ENCODE data around the gene CLINT1. TPM values are rescaled to one million over a fixed set of nuclear protein-coding genes. Genes with fewer than 3 reads are reported as not detected.

CLINT1 gene
- total and polyA plus RNA-seq, 9 of the 15 experiments (the other 6 are each of a cell fraction or from before 2014, with no cell fraction given), result 23.6 to 125 (median 71.4) TPM

GRCh38 chr5:157874861-157875260 lies 15.9 kb upstream of the CLINT1 start:
- POLR2A ChIA-PET, result no interaction called here

More at GRCh38 chr5:157874861-157875260, 15.9 kb upstream of the CLINT1 start:
- no peaks in the 10 kb centered on the region for H3K9me1 ChIP-seq (ENCODE audit: control insufficient read depth, insufficient read depth, low read length)
- WGBS (ENCODE audit: insufficient coverage, low coverage, missing lambda C conversion rate), result 17% methylated on average over 5 of the region's 5 CpGs
- peaks cover 3% of the 10 kb centered on the region in 2 experiments; a peak in 1 of 5 replicates for H3K27me3 ChIP-seq (ENCODE audit: control insufficient read depth in 2 of 2, insufficient read depth in 2 of 2, low read length in 2 of 2)
- H3K79me2 ChIP-seq (ENCODE audit: control insufficient read depth, insufficient read depth, low read length), result no peaks in the 10 kb centered on the region
- in situ Hi-C loops (cut with MboI) (no loop called here), intact Hi-C loops (cut with micrococcal nuclease) (no loop called here)
- H3K36me3 ChIP-seq (ENCODE audit: control insufficient read depth, insufficient read depth, low read length), result no peaks in the 10 kb centered on the region
- H2AFZ ChIP-seq (ENCODE audit: low read depth, low read length), result no peak overlapping the region
- no peak overlapping the region for H3K4me2 ChIP-seq (ENCODE audit: insufficient read depth, low read length)
- BruUV-seq (replicated peaks), result no TSS peak
- H4K20me1 ChIP-seq (replicated peaks; ENCODE audit: control insufficient read depth, insufficient read depth, low read length), result no peaks in the 10 kb centered on the region
- DNase-seq (ENCODE audit: extremely low read depth in 1 of 4, low spot score in 3 of 4) (no peak), FAIRE-seq (no peak), ATAC-seq (no peak)
- H3K4me1 ChIP-seq (replicated peaks in 1 of 2; ENCODE audit: control insufficient read depth in 2 of 2, insufficient read depth in 2 of 2, low read length in 2 of 2), result peaks cover 0 to 4% of the 10 kb centered on the region in 2 experiments; a peak in 2 of 5 replicates
- TF ChIP-seq ARID3B (CRISPR knock-in tag; IDR thresholded peaks at IDR 0.05; ENCODE audit: borderline replicate concordance) (no peak), ZNF551 (CRISPR knock-in tag; IDR thresholded peaks at IDR 0.05) (no peak), BRCA1 (IDR thresholded peaks at IDR 0.05) (no peak), BRCA1 (CRISPR knock-in tag; IDR thresholded peaks at IDR 0.05) (no peak), ZNF217 (CRISPR knock-in tag; IDR thresholded peaks at IDR 0.05) (no peak), CBX8 (IDR thresholded peaks at IDR 0.05; ENCODE audit: borderline replicate concordance, extremely low read depth, low read depth, low read length, poor library complexity, severe bottlenecking) (no peak), CBFA2T2 (conservative IDR thresholded peaks at IDR 0.05) (no peak), ZNF57 (CRISPR knock-in tag; IDR thresholded peaks at IDR 0.05) (no peak), MXD1 (CRISPR knock-in tag; IDR thresholded peaks at IDR 0.05; ENCODE audit: borderline replicate concordance, poor library complexity, severe bottlenecking) (no peak), CLOCK (CRISPR knock-in tag; IDR thresholded peaks at IDR 0.05; ENCODE audit: borderline replicate concordance) (no peak), ZNF124 (CRISPR knock-in tag; IDR thresholded peaks at IDR 0.05) (no peak), DIDO1 (tag; IDR thresholded peaks at IDR 0.05; ENCODE audit: low read depth) (no peak), RBM17 (IDR thresholded peaks at IDR 0.05; ENCODE audit: borderline replicate concordance, low read depth, low read length) (no peak), ZNF324 (CRISPR knock-in tag; IDR thresholded peaks at IDR 0.05) (no peak), ZBTB8A (IDR thresholded peaks at IDR 0.05; ENCODE audit: partially characterized antibody) (no peak), ZNF212 (CRISPR knock-in tag; IDR thresholded peaks at IDR 0.05) (no peak), WHSC1 (IDR thresholded peaks at IDR 0.05; ENCODE audit: low read length) (no peak), ATF2 (CRISPR knock-in tag; IDR thresholded peaks at IDR 0.05) (no peak)
- H3K9ac ChIP-seq (ENCODE audit: insufficient read depth in 1 of 2, low read depth in 2 of 2, low read length in 2 of 2), result no peak overlapping the region
- CTCF ChIA-PET (ENCODE audit: low intra/inter-chr PET ratio), result no interaction called here
- no peak overlapping the region for H3K27ac ChIP-seq (ENCODE audit: extremely low read depth, low read depth, low read length)
- H3K4me3 ChIP-seq, result no peak overlapping the region
- H3K9me3 ChIP-seq (replicated peaks; ENCODE audit: control insufficient read depth, insufficient read depth, low read depth, low read length), result no peaks in the 10 kb centered on the region

Data from K562 (cell line).